NT2/D1 (cell line): ENCODE results near the gene OSBPL6.
A peak's percentile ranks its signal among the peaks of the same experiment; 100 is the strongest.

ENCODE experiments used
- DNase-seq: peaks from one replicate; pipeline ENCODE4 v3.0.0-alpha.2; 2011; ENCODE audit warnings: low read depth, low spot score
- H3K27me3 ChIP-seq: 2 replicates; pipeline ENCODE4 v1.6.0; 2011; ENCODE audit warnings: mild to moderate bottlenecking; ENCODE audit not compliant: insufficient read length, insufficient read depth
- H3K36me3 ChIP-seq: 2 replicates; pipeline ENCODE4 v1.6.1; 2011; ENCODE audit warnings: mild to moderate bottlenecking, low read length, mixed read lengths; ENCODE audit not compliant: insufficient read depth, insufficient read length
- H3K4me1 ChIP-seq: 2 replicates; pipeline ENCODE4 v1.5.1; 2011; ENCODE audit not compliant: insufficient read depth, insufficient read length
- H3K4me3 ChIP-seq: 2 replicates; pipeline ENCODE4 v1.5.1; 2011; ENCODE audit warnings: low read depth; ENCODE audit not compliant: insufficient read length
- H3K9ac ChIP-seq: 2 replicates; pipeline ENCODE4 v1.6.0; 2011; ENCODE audit warnings: low read depth; ENCODE audit not compliant: insufficient read length
- H3K9me3 ChIP-seq: 2 replicates; pipeline ENCODE4 v1.5.1; 2011; ENCODE audit warnings: mild to moderate bottlenecking, low read length; ENCODE audit not compliant: insufficient read depth
- SUZ12 ChIP-seq: IDR thresholded peaks from 2 replicates; pipeline ENCODE4 v1.6.1; 2011; ENCODE audit not compliant: insufficient read length, insufficient read depth; ENCODE audit errors: extremely low read depth
- YY1 ChIP-seq: IDR thresholded peaks from 2 replicates; pipeline ENCODE4 v1.6.1; 2011; ENCODE audit not compliant: insufficient read length, insufficient read depth
- ZNF274 ChIP-seq: IDR thresholded peaks from 2 replicates; pipeline ENCODE4 v1.6.1; 2011; ENCODE audit warnings: mild to moderate bottlenecking, low read depth, low read length

OSBPL6 gene

DNA sequence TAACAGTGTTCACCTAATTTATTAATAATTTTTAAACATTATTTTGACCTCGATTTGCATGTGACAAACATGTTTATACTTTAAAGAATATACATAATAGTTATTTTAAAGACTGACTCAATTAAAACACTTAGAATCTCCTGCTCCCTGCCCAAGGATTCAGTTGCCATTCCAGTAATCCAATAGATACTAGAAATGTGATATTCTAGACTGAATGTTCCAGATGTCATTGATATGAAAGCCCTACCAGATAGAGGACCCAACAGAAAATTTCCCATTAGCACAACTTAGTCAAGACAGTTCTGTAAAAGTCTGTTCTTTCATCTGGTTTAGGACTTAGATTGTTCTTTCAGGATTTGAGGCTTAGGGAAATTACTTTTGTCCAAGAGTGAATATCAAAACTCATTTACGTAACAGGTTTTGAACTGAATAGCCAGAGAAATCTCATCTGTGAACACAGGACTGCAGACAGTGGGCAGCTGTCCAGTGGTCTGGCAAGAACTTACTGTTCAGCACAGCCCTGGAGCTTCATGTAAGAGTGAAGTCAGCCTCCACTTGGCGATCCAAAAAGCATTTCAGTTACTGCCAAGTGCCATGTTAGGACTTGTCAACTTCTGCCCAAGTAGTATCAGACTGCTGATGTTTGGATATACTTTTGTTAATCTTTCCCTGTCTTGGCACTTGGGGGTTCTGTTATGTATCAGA lies 77.5 kb downstream of the OSBPL6 start:
- Histone ChIP-seq H3K4me1 (no peaks in the 10 kb centered on the region), H3K9ac (no peak overlapping the region), H3K27me3 (no peaks in the 10 kb centered on the region), H3K4me3 (no peak overlapping the region), H3K36me3 (no peaks in the 10 kb centered on the region), H3K9me3 (no peaks in the 10 kb centered on the region)
- no peak for DNase-seq
- TF ChIP-seq ZNF274 (no peak), SUZ12 (no peak), YY1 (no peak)

DNA sequence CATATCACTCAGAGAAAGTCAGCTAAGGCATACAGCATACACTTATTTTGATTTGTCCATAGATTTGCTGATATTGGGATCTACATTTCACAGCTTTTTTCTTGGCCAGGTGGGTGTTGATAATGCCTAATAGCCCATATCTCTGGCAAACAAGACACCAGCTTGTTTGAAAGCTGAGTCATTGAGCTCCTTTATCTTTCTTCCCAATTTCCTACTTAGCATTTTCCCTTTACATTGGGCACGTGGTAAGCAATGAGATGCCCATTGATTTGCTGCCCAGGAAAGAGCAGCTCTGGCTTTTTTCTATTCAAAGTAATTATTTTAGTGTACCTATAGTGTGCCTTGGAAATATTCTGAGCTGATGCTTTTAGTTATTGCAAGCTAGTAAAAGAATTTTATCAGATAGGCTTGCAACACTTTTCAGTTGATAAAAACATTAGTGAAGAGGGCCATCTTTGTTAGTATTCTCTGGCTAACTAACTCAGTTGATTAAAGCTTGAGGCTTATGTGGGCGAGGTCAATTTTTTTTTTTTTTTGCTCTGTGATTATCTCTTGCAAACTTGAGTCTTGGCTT lies 79.6 kb downstream of the OSBPL6 start:
- Histone ChIP-seq H3K9me3 (no peaks in the 10 kb centered on the region), H3K4me3 (no peak overlapping the region), H3K9ac (no peak overlapping the region), H3K4me1 (no peaks in the 10 kb centered on the region), H3K27me3 (no peaks in the 10 kb centered on the region), H3K36me3 (no peaks in the 10 kb centered on the region)
- TF ChIP-seq YY1 (no peak), ZNF274 (no peak), SUZ12 (no peak)
- no peak for DNase-seq

DNA sequence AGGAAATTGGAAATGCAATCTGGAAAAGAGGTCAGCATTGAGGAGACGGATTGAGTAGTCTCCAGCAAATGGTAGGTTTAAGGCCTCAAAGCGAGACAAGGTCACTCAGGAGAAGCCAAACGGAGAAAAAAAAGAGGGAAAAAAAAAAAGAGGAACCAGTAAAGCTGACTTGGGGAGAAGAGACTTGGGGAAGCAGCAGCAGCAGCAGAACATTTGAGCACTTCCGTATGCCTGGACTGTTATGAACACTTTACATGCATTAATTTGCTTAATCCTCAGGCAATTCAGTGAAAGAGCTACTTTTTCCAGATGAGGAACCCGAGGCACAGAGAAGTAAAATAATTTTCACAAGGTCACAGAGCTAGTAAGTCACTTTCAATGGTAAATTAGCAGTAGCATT lies 81.3 kb downstream of the OSBPL6 start:
- no peak for TF ChIP-seq YY1
- no peak for TF ChIP-seq SUZ12
- no peak for TF ChIP-seq ZNF274
- Histone ChIP-seq H3K27me3 (no peaks in the 10 kb centered on the region), H3K9me3 (no peaks in the 10 kb centered on the region), H3K9ac (no peak overlapping the region), H3K4me3 (no peak overlapping the region), H3K36me3 (no peaks in the 10 kb centered on the region), H3K4me1 (no peaks in the 10 kb centered on the region)
- DNase-seq: no peak

DNA sequence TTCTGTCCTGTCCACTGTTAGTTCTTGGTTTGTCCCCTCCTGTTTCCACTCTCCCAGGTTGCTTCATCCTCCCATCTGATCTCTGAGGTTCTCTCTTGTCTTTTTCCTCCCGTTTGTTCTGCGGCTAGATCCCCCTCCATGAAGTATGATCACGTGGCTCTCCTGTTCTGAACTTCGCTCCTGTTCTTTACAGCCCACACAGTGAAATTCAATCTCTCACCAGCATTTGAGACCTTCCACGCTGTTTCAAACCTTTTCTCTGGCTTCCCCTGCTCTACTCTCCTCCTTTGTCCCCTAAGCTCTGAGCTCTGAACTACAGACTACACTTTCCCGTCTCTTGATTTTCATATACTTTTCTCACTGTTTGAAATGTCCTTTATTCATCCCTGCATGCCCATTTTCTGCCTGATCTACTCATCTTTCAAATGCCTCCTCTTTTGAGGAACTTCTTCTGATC lies 83.5 kb downstream of the OSBPL6 start:
- no peaks in the 10 kb centered on the region for H3K4me1 ChIP-seq
- no peak for DNase-seq
- H3K9ac ChIP-seq: no peak overlapping the region
- TF ChIP-seq YY1 (no peak), ZNF274 (no peak), SUZ12 (no peak)
- H3K36me3 ChIP-seq: no peaks in the 10 kb centered on the region
- no peak overlapping the region for H3K4me3 ChIP-seq
- no peaks in the 10 kb centered on the region for H3K27me3 ChIP-seq
- H3K9me3 ChIP-seq: no peaks in the 10 kb centered on the region

DNA sequence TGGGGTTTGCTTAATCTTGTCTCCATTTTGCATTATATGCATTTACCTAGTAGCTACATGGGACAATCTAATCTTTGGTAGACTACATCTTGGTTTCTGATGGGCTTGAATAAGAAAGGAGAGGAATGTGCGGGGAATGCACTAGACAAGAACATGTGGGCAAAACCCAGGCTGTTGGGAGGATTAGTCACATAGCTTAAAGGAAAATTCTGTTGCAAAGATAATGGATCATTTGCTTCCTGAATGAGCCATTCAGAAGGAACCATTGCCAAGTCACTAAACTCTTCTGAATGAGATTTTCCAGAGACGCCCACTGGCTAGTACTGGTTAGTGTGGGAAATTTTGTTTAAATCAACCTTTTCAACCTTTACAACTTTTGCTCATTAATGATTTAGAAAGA lies 84.8 kb downstream of the OSBPL6 start:
- TF ChIP-seq ZNF274: no peak
- no peak for TF ChIP-seq SUZ12
- no peak for TF ChIP-seq YY1
- Histone ChIP-seq H3K4me1 (no peaks in the 10 kb centered on the region), H3K36me3 (no peaks in the 10 kb centered on the region), H3K27me3 (no peaks in the 10 kb centered on the region), H3K9ac (no peak overlapping the region), H3K9me3 (no peaks in the 10 kb centered on the region), H3K4me3 (no peak overlapping the region)
- peak; percentile 51 for DNase-seq

DNA sequence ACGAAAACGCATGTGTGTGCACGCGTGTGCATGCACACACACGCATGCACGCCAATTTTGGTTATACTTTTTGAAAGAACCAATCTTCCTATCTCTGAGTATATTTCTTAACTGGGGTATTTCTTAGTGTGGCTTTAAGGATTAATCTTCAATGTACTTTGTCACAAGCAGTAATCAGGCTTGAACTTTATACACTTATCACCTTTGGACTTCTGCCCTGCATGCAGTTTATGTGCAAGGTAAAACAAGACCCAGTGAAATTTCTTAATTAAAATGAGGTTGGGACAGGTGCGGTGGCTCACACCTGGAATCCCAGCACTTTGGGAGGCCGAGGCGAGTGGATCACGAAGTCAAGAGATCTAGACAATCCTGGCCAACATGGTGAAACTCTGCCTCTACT lies 85.3 kb downstream of the OSBPL6 start:
- Histone ChIP-seq H3K9me3 (no peaks in the 10 kb centered on the region), H3K9ac (no peak overlapping the region), H3K36me3 (no peaks in the 10 kb centered on the region), H3K27me3 (no peaks in the 10 kb centered on the region), H3K4me1 (no peaks in the 10 kb centered on the region), H3K4me3 (no peak overlapping the region)
- DNase-seq: no peak
- TF ChIP-seq YY1: no peak
- no peak for TF ChIP-seq SUZ12
- no peak for TF ChIP-seq ZNF274

DNA sequence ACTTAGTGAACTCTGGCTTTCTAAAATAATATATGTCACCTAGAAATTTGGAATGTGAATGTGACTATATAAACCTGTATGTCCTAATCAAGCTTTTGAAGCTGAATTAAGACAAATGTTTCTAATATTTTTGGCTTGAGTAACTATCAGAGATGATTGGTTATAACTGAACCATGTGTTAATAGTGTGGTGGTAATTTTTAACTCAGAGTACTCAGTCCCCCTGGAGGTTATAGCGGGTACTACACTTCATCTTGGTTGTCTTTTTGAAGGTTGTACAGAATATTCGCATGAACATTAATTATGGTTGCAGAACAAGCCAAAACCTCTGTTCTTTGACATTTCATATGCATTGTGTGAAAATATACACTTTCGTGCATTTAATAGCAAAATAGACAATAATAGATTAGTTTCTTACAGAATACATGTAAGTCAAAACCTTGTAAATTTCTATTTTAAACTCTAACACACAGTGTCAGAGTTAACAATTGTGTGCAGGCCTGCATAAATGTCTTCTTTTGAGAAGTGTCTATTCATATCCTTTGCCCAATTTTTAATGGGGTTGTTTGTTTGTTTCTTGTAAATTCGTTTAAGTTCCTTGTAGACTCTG lies 86.0 kb downstream of the OSBPL6 start:
- Histone ChIP-seq H3K4me3 (no peak overlapping the region), H3K4me1 (no peaks in the 10 kb centered on the region), H3K36me3 (peaks cover 2% of the 10 kb centered on the region), H3K9me3 (no peaks in the 10 kb centered on the region), H3K9ac (no peak overlapping the region), H3K27me3 (no peaks in the 10 kb centered on the region)
- TF ChIP-seq ZNF274 (no peak), SUZ12 (no peak), YY1 (no peak)
- DNase-seq: peak; percentile 20
